ENCODE data around the gene SMPD3.
A peak's percentile ranks its signal among the peaks of the same experiment; 100 is the strongest.

Gene SMPD3

DNA sequence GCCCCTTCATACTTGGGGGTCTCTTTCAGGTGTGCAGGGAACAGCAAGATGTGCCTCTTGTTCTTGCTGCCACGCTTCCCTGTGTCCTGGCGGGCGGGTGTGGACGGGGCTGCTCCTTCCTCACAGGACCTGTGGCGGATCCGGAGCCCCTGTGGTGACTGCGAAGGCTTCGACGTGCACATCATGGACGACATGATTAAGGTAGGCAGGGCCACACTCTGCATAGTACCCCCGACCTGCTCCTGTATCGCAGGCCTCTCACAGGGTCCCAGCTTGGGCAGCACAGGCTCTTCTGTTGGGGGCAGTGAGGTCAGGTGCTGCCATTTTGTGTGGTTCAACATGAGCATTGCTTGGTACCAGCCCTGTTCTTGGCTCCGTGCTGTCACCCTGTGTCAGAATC lies 94.9 kb downstream of the SMPD3 start:
- DNase-seq = no peak

DNA sequence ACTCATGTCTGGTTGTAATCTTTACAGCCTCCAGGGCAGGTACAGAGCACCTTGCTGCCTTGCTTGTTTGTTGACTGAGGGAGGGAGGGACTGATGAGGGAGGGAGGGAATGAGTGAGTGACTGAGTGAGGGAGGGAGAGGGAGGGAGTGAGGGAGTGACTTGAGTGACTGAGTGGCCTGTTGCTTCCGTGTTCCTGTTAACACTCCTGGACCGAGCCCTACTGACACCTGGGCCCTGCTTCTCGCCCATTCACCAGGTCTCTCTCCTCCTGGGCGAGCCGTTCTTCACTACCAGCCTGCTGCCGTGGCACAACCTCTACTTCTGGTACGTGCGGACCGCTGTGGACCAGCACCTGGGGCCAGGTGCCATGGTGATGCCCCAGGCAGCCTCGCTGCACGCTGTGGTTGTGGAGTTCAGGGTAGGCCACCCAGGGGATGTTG lies 96.3 kb downstream of the SMPD3 start:
- DNase-seq = no peak

DNA sequence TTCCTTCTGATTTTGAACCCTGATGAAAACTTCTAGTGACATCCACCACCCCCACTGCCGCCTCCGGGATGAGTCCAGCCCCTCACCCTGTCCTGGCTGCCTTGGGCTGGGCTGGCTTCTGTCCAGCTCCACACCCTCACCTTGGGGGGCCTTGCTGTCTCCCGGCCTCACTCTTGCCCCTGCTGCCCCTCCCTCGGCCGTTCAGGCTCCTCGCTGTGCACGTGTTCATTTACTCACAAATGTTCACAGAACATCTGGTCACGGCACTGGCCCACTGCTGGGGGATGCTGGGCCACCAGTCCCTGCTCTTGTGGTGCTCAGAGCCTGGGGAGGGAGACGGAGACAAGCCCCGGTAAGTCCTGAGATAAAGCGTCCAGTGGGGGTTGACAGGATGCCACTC lies 96.8 kb downstream of the SMPD3 start:
- no peak for DNase-seq

GRCh38 chr16:68350813-68351350 lies 97.4 kb downstream of the SMPD3 start:
- DNase-seq = no peak

DNA sequence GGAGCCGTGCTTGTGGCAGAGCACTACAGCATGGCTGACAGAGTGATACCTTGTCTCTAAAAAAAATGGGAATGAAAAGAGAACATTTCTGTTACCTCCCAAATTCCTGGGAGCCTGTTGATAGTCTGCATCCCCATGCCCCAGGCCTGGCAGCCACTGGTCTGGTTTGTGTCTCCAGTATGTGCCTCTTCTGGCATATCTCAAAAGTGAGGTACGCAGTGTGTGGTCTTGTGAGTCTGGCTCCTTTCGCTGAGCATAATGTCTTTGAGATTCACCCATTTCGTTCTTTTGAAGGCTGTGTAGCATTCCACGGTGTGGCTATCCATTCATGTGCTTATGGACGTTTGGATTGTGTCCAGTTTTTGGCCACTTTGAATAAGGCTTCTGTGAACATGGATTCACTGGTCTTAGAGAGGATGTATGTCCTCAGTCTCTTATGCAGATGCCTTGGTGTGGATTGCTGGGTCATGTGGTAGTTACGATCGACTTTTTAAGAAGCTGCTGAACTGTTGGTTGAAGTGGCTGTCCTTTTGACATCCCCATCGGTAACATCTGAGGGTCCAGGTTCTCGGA lies 98.4 kb downstream of the SMPD3 start:
- DNase-seq = no peak

GRCh38 chr16:68348639-68349445 lies 99.5 kb downstream of the SMPD3 start:
- DNase-seq = no peak

GRCh38 chr16:68347605-68348004 lies 100.7 kb downstream of the SMPD3 start:
- DNase-seq = no peak

DNA sequence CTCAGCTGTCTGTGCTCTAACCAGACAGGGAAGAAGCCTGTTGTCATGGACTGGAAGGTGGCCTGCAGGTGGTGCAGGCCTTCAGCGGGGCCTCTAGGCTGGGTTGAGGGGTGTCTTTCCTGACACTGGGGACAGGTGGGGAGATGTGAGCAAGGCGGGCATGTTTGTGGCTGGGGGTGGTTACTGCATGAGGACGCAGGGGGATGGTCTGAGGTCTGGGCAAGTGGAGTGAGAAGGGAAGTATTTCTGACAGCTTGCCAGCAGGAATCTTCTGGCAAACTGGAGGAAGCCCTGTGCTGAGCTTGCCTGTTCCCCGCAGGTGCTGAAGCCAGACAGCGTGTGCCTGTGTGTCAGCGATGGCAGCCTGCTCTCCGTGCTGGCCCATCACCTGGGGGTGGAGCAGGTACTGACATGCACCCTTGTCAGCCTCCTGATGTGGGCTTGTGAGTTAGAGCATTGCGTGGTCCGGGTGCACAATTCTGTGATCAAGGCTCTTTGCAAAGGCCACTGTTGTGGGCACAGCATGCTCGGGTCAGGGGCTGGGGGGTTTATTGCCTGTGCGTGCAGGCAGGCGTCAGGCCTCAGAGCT lies 101.3 kb downstream of the SMPD3 start:
- DNase-seq = no peak

DNA sequence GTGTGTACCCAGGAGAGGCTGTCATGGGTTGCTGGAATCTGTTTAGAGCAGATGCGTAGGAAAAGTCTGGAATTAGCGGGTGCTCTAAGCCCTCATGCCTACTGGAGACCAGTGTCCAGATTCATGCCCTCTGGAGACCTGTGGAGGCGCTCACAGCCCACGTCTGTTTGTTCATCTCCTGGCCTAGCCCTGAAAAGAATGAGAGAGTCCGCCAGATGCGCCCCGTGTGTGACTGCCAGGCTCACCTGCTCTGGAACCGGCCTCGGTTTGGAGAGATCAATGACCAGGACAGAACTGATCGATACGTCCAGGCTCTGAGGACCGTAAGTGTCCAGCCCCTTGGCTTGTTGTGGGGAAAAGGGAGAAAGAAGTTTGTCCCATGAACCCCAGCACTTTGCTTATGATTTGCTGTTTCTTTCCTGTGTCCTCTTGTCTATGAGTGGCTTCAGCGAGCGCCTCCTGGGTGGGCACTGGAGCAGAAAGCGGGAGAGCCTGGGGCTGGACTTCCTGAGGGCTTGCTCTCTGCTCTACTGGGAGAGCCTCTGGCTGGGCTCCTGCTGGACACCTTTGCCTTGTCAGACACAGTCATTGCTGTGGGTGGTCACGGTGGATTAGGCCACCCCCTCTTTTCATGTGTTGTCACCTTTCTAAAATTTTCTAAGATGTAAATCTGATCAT lies 102.2 kb downstream of the SMPD3 start:
- no peak for DNase-seq

GRCh38 chr16:68345351-68345810 lies 102.9 kb downstream of the SMPD3 start:
- no peak for DNase-seq

DNA sequence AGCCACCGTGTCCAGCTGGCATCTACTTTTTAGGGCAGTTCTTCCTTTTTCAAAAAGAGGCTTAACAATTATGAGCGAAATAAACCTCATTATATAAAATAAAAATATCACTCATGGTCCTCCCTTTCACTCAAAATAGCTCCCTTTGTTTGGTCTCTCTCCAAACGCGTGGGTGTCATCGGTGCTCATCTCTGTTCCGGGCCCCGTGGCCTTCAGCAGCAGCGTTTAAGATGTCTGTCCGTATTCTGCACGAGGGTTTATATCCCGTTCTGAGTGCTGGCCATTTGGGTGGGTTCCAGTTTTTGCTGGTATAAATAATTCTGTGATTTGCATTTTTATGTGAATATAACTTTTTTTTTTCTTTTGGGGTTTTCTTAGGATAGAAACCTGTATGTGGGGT lies 104.1 kb downstream of the SMPD3 start:
- no peak for DNase-seq

GRCh38 chr16:68343137-68343536 lies 105.2 kb downstream of the SMPD3 start:
- no peak for DNase-seq

DNA sequence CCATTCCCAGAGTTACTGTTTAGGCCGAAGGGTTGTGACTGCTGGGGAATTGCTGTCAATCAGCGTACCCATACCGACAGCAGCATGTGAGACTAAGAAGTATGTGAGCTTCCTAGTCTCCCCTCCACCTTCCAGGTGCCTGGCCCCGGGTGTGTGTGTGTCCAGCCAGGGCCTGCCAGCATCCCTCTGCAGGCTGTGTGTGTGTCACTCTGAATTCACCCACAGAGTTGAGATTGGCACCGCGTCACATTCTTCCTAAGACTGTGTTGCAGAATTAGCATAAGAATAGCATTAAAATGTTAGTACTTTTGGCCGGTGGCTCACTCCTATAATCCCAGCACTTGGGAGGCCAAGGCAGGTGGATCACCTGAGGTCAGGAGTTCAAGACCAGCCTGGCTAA lies 105.7 kb downstream of the SMPD3 start:
- DNase-seq = no peak

DNA sequence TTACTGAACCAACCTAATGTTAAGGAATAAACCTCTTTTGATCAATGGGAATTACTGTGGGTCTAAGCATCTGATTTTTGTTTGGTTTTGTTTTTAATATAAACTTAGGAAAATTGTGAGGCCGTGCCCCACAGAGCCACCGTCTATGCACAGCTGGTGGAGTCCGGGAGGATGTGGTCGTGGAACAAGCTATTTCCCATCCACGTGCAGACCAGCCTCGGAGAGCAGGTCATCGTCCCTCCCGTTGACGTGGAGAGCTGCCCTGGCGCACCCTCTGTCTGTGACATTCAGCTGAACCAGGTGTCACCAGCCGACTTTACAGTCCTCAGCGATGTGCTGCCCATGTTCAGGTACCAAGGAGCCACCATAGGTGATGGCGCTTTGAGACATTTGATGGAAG lies 109.1 kb downstream of the SMPD3 start:
- DNase-seq = no peak

DNA sequence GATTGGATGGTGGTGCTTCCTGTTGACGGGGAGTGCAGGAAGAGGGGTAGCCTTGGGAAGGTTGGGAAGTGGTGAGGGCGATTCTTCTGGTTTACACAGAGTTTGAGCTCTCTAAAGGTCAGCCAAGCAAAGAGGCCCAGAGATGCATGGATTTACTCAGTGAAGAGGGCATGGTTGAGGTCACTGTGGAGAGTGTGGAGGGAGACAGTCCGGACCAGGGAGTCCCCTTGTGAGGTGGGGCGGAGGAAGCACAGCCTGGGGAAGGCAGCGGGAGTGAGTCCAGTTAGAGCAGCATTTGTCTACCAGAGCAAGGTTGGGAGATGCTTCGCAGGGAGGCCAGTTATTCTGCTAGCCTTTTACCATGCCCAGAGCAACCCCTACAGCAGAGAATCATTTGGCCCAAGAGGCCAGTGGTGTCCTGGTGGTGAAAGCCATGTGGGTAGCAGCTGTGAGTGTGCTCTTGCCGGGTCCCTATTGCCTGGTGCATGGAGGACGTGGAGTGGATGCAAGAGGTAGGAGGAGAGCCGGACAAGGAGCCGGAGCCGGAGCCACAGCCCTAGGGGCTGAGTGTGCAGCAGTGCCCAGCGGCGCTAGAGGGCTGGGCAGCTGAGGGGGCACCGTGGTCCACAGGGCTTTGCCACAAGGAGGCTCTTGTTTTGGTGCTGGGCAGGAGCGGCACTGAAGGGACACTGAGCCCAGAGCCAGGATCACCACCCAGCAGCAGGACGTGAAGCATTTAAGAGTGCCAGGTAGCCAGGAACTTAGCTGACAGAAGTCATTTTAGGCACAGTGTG lies 109.8 kb downstream of the SMPD3 start:
- DNase-seq = no peak

- no peak for DNase-seq
These were observed 113.1 kb downstream of the SMPD3 start for GRCh38 chr16:68335175-68335574.

GRCh38 chr16:68332411-68333121 lies 115.7 kb downstream of the SMPD3 start:
- DNase-seq = no peak

- DNase-seq = no peak
These were observed 116.4 kb downstream of the SMPD3 start for GRCh38 chr16:68331879-68332410.

- no peak for DNase-seq
These were observed 119.4 kb downstream of the SMPD3 start for GRCh38 chr16:68328860-68329390.

DNA sequence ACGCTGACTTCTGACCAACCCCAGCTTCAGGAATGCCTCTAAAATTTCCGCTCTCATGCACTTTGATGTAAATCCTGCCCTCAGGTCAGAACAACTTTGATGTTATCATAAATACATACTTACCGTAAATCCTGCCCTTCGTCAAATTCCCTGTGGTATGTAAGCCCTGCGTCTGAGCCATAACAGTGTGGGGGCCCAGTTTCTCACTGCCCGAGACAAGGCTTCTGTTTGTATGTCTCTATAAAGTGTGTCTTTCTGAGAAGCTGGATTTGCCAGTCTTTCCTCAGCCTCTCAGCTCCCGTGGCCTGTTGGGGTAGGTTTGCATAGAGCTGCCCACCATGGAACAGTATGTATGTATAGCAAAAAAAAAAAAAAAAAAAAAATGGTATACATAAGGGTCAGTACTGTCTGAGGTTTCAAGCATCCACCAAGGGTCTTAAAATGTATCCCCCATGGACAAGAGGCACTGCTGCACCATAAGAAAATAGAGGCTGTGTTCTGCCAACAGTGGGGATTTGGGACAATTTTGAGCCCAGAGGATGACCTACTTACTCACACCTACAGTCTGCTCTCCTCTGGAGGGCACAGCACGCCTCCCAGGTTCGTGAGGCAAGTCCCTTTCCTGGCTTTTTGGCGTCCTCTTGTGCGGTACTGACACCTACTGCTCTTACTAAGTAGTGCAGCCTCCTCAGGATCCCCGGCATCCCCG lies 120.0 kb downstream of the SMPD3 start:
- peak; percentile 80 to 86 for DNase-seq

Data from CD4-positive, alpha-beta T cell treated with Interferon alpha-2 for 1 hour (primary cell).